HEK293T (cell line): ENCODE results near the gene EFNA5.

Experiments used
- CTCF ChIA-PET: fragments of 350-600 bp; formaldehyde crosslinking; extraction: SDS; loops from one replicate; lab custom pipeline; 2021; ENCODE audit warnings: antibody characterized with exemption, inconsistent platforms; lab: Yijun Ruan, JAX
- POLR2A ChIA-PET: fragments of 350-600 bp; formaldehyde crosslinking; extraction: SDS; loops from one replicate; lab custom pipeline; 2020; ENCODE audit warnings: antibody characterized with exemption, inconsistent platforms; lab: Yijun Ruan, JAX
- DNase-seq: peaks from one replicate; pipeline ENCODE4 v3.0.0; 2012; ENCODE audit warnings: mixed read lengths; ENCODE audit errors: extremely low spot score
- ARNT ChIP-seq: fragments of 450-650 bp; IDR thresholded peaks from 2 replicates; pipeline ENCODE4 v1.6.1; 2017; ENCODE audit warnings: mild to moderate bottlenecking
- BHLHE40 ChIP-seq: fragments of 450-650 bp; IDR thresholded peaks from 2 replicates; pipeline ENCODE4 v1.6.1; 2016; ENCODE audit warnings: mild to moderate bottlenecking, moderate library complexity, borderline replicate concordance
- CTBP1 ChIP-seq: fragments of 450-650 bp; IDR thresholded peaks from 2 replicates; pipeline ENCODE4 v1.6.1; 2016; ENCODE audit warnings: borderline replicate concordance
- ELF4 ChIP-seq: fragments of 450-650 bp; IDR thresholded peaks from 2 replicates; pipeline ENCODE4 v1.6.1; 2017; ENCODE audit warnings: antibody characterized with exemption
- FOXA1 ChIP-seq: fragments of 450-650 bp; IDR thresholded peaks from 2 replicates; pipeline ENCODE4 v1.6.1; 2016; ENCODE audit warnings: mild to moderate bottlenecking
- FOXK2 ChIP-seq: fragments of 450-650 bp; IDR thresholded peaks from 2 replicates; pipeline ENCODE4 v1.6.1; 2016; ENCODE audit warnings: mild to moderate bottlenecking
- FOXM1 ChIP-seq: fragments of 450-650 bp; IDR thresholded peaks from 2 replicates; pipeline ENCODE4 v1.6.1; 2017; ENCODE audit warnings: mild to moderate bottlenecking, borderline replicate concordance
- HDGF ChIP-seq: fragments of 450-650 bp; IDR thresholded peaks from 2 replicates; pipeline ENCODE4 v1.6.1; 2017; ENCODE audit warnings: antibody characterized with exemption, borderline replicate concordance
- L3MBTL2 ChIP-seq: fragments of 450-650 bp; conservative IDR thresholded peaks from 2 replicates; pipeline ENCODE4 v1.6.1; 2016; ENCODE audit warnings: mild to moderate bottlenecking
- LEF1 ChIP-seq: fragments of 450-650 bp; IDR thresholded peaks from 2 replicates; pipeline ENCODE4 v1.6.1; 2017; ENCODE audit warnings: mild to moderate bottlenecking, borderline replicate concordance
- NFRKB ChIP-seq: fragments of 450-650 bp; IDR thresholded peaks from 2 replicates; pipeline ENCODE4 v1.6.1; 2016; ENCODE audit warnings: mild to moderate bottlenecking, moderate library complexity
- PKNOX1 ChIP-seq: fragments of 450-650 bp; IDR thresholded peaks from 2 replicates; pipeline ENCODE4 v1.6.1; 2016
- SP1 ChIP-seq: fragments of 450-650 bp; IDR thresholded peaks from 2 replicates; pipeline ENCODE4 v1.6.1; 2017
- SUZ12 ChIP-seq: fragments of 450-650 bp; IDR thresholded peaks from 2 replicates; pipeline ENCODE4 v1.6.1; 2016; ENCODE audit warnings: mild to moderate bottlenecking
- TARDBP ChIP-seq: fragments of 450-650 bp; IDR thresholded peaks from 2 replicates; pipeline ENCODE4 v1.6.1; 2016
- ZNF384 ChIP-seq: fragments of 450-650 bp; IDR thresholded peaks from 2 replicates; pipeline ENCODE4 v1.6.1; 2016

The EFNA5 gene

DNA sequence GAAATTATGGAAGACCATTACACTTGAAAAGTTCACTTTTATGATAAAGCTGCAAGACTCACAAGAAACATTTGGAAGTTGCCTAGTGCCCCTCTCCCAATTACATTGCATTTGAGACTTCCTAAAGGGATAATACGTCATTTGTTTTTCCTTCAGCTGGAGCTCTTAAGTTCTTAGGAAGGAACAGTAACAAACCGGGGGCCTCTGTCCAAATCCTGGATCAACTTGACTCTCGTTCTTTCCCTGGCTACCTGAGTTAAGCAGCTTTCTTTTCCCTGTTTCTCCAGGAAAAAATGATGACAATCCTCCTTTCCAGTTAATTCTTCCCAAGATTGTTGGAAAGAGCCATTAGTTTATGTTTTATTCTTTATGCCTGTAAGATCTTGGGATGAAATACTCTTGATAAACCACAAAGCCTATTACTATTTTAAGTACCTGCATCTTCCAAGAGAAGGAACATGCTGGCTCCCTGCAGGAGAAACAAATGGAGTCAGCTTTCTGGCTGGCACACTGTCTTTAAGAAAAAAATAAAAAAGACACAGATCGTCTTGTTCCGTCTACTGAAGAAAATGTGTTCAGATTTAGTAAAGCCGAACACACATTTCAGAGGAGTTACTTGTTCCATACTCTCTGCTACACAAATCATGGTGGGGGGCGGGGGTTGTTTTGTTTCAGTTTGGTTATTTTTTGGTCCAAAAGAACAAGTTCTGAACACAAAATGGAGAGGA, 297.9 kb downstream of the EFNA5 start:
- TF ChIP-seq TARDBP: no peak
- POLR2A ChIA-PET: no interaction called here
- no peak for DNase-seq
- CTCF ChIA-PET: no interaction called here

- CTCF ChIA-PET: no interaction called here
- TF ChIP-seq BHLHE40 (no peak), ZNF384 (no peak), L3MBTL2 (no peak)
- POLR2A ChIA-PET: no interaction called here
- no peak for DNase-seq
Measured at GRCh38 chr5:107370396-107370968, 300.3 kb downstream of the EFNA5 start.

GRCh38 chr5:107369622-107370021, 301.1 kb downstream of the EFNA5 start:
- DNase-seq: no peak
- ChIA-PET POLR2A (no interaction called here), CTCF (no interaction called here)
- TF ChIP-seq FOXM1 (no peak), ARNT (no peak)

- TF ChIP-seq FOXK2: no peak
- TF ChIP-seq NFRKB: no peak
- TF ChIP-seq ELF4: no peak
- TF ChIP-seq FOXM1: no peak
- no peak for TF ChIP-seq ZNF384
- no peak for TF ChIP-seq LEF1
- ChIA-PET POLR2A (no interaction called here), CTCF (no interaction called here)
Measured at GRCh38 chr5:107368615-107369014, 302.1 kb downstream of the EFNA5 start.

GRCh38 chr5:107367939-107368338, 302.8 kb downstream of the EFNA5 start:
- POLR2A ChIA-PET: no interaction called here
- no peak for TF ChIP-seq LEF1
- TF ChIP-seq NFRKB: no peak
- CTCF ChIA-PET: no interaction called here
- DNase-seq: no peak

More at GRCh38 chr5:107368615-107369014, 302.1 kb downstream of the EFNA5 start:
- DNase-seq: no peak

GRCh38 chr5:107367480-107367879, 303.3 kb downstream of the EFNA5 start:
- TF ChIP-seq TARDBP (no peak), BHLHE40 (no peak), HDGF (no peak)
- no peak for DNase-seq
- ChIA-PET POLR2A (no interaction called here), CTCF (no interaction called here)

DNA sequence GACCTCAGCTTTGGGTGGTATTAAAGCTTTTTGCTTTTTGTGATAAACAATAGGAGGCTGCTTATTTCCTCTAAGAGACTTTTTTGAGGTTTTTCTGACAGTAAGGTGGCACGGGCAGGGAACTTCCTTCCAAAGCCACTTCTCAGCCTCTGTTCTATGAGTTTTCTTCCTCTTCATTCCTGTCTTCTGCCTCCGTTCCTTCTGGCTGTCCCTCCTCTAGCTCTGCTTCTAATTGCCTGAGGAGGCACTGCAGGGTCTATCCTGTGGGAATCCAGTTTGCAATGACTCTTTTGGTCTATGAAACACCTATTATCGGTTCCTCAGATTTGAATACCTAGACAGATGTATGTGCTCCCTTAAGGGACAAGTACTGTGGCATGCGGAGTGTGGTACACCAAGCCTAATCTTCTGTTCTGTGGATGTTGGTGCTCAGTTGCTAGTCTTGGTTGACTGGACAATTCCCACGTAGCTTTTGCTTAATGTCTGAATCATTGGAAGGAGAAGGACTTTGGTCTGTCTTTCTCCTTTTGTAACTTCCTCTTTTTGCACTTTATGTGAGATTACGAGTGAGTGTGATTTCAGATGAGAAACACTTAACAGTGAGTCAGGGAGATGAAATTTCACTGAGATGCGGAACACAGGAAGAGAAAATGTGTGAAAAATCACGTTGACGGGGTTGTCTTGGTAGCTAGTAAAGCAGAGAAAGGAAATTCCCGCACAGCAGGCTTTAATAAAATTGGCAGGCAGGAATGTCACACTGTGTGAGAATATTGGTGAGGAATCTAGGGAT, 305.2 kb downstream of the EFNA5 start:
- ChIA-PET CTCF (no interaction called here), POLR2A (no interaction called here)
- DNase-seq: no peak
- TF ChIP-seq L3MBTL2: no peak
- no peak for TF ChIP-seq ZNF384
- TF ChIP-seq ARNT: no peak

DNA sequence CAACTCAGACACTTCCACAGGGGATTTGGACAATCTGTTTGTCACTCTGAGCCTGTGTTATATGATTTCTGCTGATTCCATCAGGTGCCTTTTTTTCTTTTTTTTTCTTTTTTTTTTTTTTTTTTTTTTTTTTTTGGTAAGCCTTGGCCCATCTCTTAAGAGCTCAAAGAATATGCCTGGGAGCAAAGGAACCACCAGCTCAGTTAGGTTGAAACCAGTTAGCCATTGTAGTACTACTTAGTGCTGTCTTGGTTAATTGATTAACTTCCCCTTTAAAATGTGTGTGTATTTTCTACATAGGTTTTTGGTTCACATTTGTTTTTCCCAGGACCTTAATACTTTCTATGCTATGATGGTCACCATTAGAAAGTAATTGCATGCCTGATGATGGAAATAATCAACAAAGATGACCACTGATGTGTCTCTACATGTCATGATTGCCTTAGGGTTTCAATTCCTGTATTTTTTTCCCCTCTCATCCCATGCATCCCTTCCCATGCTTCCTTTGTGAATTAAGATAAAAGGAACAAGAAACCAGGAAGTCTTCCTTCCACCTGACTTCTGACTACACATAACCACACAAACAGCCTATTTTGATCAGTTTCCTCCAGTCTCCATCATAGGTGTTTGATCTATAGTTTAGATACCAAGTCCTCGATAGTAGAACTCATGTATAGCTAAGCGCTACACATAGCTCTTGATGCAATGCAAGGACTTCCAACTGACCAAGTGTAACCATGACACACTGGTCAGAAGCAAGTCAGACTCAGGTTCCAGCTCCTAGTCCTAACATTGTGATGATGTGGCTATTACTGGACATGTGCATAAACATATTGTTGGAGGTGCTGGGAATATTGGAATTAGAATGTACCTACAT, 306.1 kb downstream of the EFNA5 start:
- no peak for TF ChIP-seq ELF4
- TF ChIP-seq TARDBP: no peak
- no peak for TF ChIP-seq LEF1
- TF ChIP-seq L3MBTL2: no peak
- TF ChIP-seq PKNOX1: no peak
- no peak for TF ChIP-seq BHLHE40
- TF ChIP-seq ZNF384: no peak
- TF ChIP-seq FOXK2: no peak
- TF ChIP-seq HDGF: no peak
- TF ChIP-seq ARNT: no peak
- TF ChIP-seq CTBP1: no peak
- no peak for TF ChIP-seq FOXA1
- TF ChIP-seq SUZ12: no peak
- no peak for TF ChIP-seq FOXM1
- no peak for TF ChIP-seq NFRKB
- no peak for TF ChIP-seq SP1
- CTCF ChIA-PET: interaction anchor here (0.6 kb wide), 1 partner anchor 112 kb away, joined by 5 read pairs; no protein-coding TSS in a partner anchor
- DNase-seq: no peak
- POLR2A ChIA-PET: no interaction called here
